ENCODE data around the gene HTR7. TPM values are rescaled to one million over a fixed set of nuclear protein-coding genes. Genes with fewer than 3 reads are reported as not detected.

The HTR7 gene
- total RNA-seq, 2 experiments from 2014 or later, result not detected

GRCh38 chr10:90871766-90872647, 14.2 kb upstream of the HTR7 start, which contains the start of gene RPP30:
RPP30 (plus strand) TSS chr10:90871974; CDS start chr10:90871987, 13 bp downstream.
- no peak for TF ChIP-seq CTCF (IDR thresholded peaks at IDR 0.05)
- ATAC-seq, result peak; percentile 96
- ChIA-PET POLR2A (interaction anchor here (0.9 to 1.4 kb wide), 4 partner anchors 13 to 292 kb away, joined by 3 to 5 read pairs (median 3); no protein-coding TSS in a partner anchor), CTCF (interaction anchor here (0.9 to 1.9 kb wide), 10 partner anchors 9 to 378 kb away, joined by 3 to 10 read pairs (median 3); partner anchors contain the start of gene HTR7)
- Mint-ChIP-seq H3K9me3 (peaks cover 4% of the 10 kb centered on the region), H3K36me3 (ENCODE audit: low read depth) (peaks cover 9% of the 10 kb centered on the region), H3K4me1 (ENCODE audit: low read depth) (peaks cover 25% of the 10 kb centered on the region), H3K27me3 (peaks cover 22% of the 10 kb centered on the region), H3K4me3 (peak within 1 kb of the TSS; percentile 96), H3K27ac (peak within 1 kb of the TSS; percentile 94)
- intact Hi-C loops (cut with micrococcal nuclease), result no loop called here
- peak; percentile 91 for DNase-seq

GRCh38 chr10:90871279-90871765, 13.5 kb upstream of the HTR7 start:
- peaks cover 4% of the 10 kb centered on the region for H3K9me3 Mint-ChIP-seq
- CTCF ChIA-PET, result interaction anchor here (0.7 to 2.1 kb wide), 11 partner anchors 8 to 379 kb away, joined by 3 to 10 read pairs (median 3); partner anchors contain the start of gene HTR7
- peak overlapping the region; percentile 96 for H3K4me3 Mint-ChIP-seq
- POLR2A ChIA-PET, result interaction anchor here (1.0 kb wide), 1 partner anchor 14 kb away, joined by 3 read pairs; no protein-coding TSS in a partner anchor
- H3K27ac Mint-ChIP-seq, result peak overlapping the region; percentile 94
- peaks cover 4% of the 10 kb centered on the region for H3K36me3 Mint-ChIP-seq (ENCODE audit: low read depth)
- H3K4me1 Mint-ChIP-seq (ENCODE audit: low read depth), result peaks cover 25% of the 10 kb centered on the region
- H3K27me3 Mint-ChIP-seq, result peaks cover 25% of the 10 kb centered on the region
- ATAC-seq (peak; percentile 64), DNase-seq (peak; percentile 70)
- intact Hi-C loops (cut with micrococcal nuclease), result no loop called here
- TF ChIP-seq CTCF (IDR thresholded peaks at IDR 0.05), result peak; percentile 60

DNA sequence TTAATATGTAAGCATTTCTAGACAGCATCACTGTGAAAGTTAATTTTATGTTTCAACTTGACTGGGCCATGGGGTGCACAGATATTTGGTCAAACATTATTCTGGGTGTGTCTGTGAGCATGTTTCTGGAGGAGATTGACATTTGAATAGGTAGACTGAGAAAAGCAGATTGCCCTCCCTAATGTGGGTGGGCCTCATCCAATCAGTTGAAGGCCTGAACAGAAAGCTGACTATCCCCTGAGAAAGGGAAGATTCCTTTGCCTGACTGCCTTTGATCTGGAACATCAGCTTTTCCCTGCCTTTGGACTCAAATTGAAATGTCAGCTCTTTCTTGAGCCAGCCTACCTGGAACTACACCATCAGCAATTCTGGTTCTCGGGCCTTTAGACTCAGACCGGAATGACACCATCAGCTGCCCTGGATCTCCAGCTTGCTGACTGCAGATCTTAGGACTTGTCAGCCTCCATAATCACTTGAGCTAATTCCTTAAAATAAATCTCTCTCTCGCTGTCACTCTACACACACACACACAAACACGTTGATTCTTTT, 8.3 kb upstream of the HTR7 start:
- H3K27me3 Mint-ChIP-seq, result peaks cover 49% of the 10 kb centered on the region

DNA sequence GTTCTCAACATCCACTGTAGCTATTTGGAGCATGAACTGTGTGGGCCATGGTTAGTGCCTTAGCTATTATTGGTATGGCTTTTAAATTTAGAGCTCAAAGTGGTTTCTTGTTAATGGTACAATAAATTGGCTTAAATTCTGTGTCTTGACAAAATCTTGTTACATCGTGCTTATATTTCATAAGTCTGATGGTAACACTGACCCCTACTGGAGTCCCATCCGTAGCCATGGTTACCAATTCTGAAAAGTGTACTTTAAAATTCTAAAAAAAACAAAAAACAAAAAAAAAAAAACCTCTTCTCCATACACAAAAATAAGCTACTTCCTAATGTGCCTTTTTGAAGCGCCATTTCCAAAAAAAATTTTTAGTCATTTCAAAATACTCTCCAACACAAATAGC, 7.6 kb upstream of the HTR7 start:
- peak; percentile 19 for TF ChIP-seq CTCF (IDR thresholded peaks at IDR 0.05)
- DNase-seq (no peak), ATAC-seq (no peak)
- intact Hi-C loops (cut with micrococcal nuclease), result no loop called here
- CTCF ChIA-PET, result interaction anchor here (0.9 to 5.6 kb wide), 6 partner anchors 7 to 141 kb away, joined by 3 to 56 read pairs (median 4); partner anchors contain the start of gene HTR7
- H3K27ac Mint-ChIP-seq, result no peak overlapping the region
- H3K4me3 Mint-ChIP-seq, result no peak overlapping the region
- peaks cover 48% of the 10 kb centered on the region for H3K27me3 Mint-ChIP-seq
- H3K9me3 Mint-ChIP-seq, result peaks cover 4% of the 10 kb centered on the region
- no peaks in the 10 kb centered on the region for H3K4me1 Mint-ChIP-seq (ENCODE audit: low read depth)
- POLR2A ChIA-PET, result no interaction called here
- H3K36me3 Mint-ChIP-seq (ENCODE audit: low read depth), result no peaks in the 10 kb centered on the region

More for the DNA sequence above, 8.3 kb upstream of the HTR7 start:
- Mint-ChIP-seq H3K4me3 (no peak overlapping the region), H3K4me1 (ENCODE audit: low read depth) (peaks cover 3% of the 10 kb centered on the region), H3K9me3 (peaks cover 4% of the 10 kb centered on the region), H3K36me3 (ENCODE audit: low read depth) (no peaks in the 10 kb centered on the region), H3K27ac (no peak overlapping the region)
- no peak for ATAC-seq
- intact Hi-C loops (cut with micrococcal nuclease), result no loop called here
- CTCF ChIA-PET, result interaction anchor here (0.9 to 5.6 kb wide), 7 partner anchors 8 to 141 kb away, joined by 3 to 56 read pairs (median 3); partner anchors contain the start of gene HTR7
- POLR2A ChIA-PET, result no interaction called here
- DNase-seq, result no peak
- no peak for TF ChIP-seq CTCF (IDR thresholded peaks at IDR 0.05)

Measured in activated CD8-positive, alpha-beta T cell treated with anti-CD3 and anti-CD28 coated beads for 36 hours (primary cell).